ENCODE results near the gene CRYAB. TPM values are rescaled to one million over a fixed set of nuclear protein-coding genes. Genes with fewer than 3 reads are reported as not detected.
"Not testable (repeated sequence)": the region's sequence is repeated elsewhere in the genome, so short reads cannot be mapped to it uniquely, and the experiment has no call there.

CRYAB gene
- total and polyA plus RNA-seq, 8 donors: 26.7 to 89.2 (median 34.8) TPM

DNA sequence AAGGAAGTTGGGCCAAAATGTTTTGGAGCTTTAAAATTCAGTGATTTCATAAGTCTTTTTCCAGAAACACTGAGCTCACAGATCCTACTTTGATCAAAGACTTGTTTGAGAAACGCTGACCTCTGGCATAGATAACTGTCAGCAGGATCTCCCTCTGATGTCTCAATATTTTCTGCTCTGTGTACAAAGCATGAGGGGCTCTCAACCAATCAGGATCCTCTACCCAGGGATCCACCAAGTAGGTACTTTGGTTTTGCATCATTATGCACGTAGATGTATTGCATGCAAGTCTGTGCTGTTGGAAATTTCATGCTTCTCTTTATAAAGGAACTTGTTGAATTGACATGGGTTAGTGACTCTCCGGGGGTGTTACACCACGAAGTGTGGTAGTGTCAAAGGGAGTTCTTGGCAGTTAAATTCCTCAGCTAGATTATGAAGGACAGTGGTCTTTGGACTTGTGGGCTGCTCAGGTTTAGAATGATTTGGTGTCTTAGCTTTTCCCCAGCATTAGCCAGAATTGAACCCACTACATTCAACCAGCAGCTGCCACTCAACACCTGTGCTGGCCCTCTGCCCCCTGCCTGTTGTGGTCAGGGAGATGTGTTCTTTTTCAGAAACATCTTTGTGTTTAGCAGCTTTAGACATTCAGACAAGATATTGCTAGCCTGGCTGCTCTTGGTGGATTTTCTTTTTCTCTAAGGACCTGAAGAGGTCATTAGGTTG, 23.9 kb upstream of the CRYAB start:
- intact Hi-C loops (cut with DNase I): loop anchor here in 1 of 2 donors (5.0 kb wide), 1 partner anchor 42 kb away; no protein-coding TSS in a partner anchor

DNA sequence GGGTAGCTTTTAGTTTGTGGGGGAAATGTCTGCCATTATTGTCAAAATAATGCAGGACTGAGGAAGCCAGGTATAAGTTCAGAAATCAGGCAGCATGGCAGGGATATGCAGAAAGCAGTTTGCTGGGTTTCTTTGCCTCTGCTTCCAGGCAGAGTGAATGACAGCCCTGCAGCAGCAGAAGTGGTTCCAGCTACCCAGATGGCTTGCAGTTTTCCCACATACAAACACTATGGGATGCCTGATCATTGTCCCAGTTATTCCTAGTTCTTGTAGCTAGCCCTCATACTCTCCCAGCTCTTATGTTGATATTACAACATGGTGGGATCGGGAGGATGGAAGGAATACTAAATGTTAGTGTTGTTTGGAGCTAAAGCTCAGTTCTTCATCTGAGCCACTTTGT, 22.7 kb upstream of the CRYAB start:
- Histone ChIP-seq H3K27ac (no peak overlapping the region), H3K27me3 (no peaks in the 10 kb centered on the region), H3K9me3 (no peaks in the 10 kb centered on the region), H3K4me3 (no peak overlapping the region), H3K4me1 (peaks cover 13 to 48% of the 10 kb centered on the region in 2 donors), H3K36me3 (no peaks in the 10 kb centered on the region)
- intact Hi-C loops (cut with DNase I): no loop called here
- DNase-seq (no peak), ATAC-seq (no peak)
- TF ChIP-seq, protein P1, sequence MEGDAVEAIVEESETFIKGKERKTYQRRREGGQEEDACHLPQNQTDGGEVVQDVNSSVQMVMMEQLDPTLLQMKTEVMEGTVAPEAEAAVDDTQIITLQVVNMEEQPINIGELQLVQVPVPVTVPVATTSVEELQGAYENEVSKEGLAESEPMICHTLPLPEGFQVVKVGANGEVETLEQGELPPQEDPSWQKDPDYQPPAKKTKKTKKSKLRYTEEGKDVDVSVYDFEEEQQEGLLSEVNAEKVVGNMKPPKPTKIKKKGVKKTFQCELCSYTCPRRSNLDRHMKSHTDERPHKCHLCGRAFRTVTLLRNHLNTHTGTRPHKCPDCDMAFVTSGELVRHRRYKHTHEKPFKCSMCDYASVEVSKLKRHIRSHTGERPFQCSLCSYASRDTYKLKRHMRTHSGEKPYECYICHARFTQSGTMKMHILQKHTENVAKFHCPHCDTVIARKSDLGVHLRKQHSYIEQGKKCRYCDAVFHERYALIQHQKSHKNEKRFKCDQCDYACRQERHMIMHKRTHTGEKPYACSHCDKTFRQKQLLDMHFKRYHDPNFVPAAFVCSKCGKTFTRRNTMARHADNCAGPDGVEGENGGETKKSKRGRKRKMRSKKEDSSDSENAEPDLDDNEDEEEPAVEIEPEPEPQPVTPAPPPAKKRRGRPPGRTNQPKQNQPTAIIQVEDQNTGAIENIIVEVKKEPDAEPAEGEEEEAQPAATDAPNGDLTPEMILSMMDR (IDR thresholded peaks at IDR 0.05): no peak

More for the DNA sequence above, 23.9 kb upstream of the CRYAB start:
- Histone ChIP-seq H3K36me3 (no peaks in the 10 kb centered on the region), H3K27ac (peak overlapping the region in 1 of 2 donors; percentile 8), H3K27me3 (no peaks in the 10 kb centered on the region), H3K9me3 (no peaks in the 10 kb centered on the region), H3K4me1 (peaks cover 13 to 48% of the 10 kb centered on the region in 2 donors), H3K4me3 (no peak overlapping the region)
- no peak for DNase-seq
- ATAC-seq: no peak
- TF ChIP-seq, protein P1 (IDR thresholded peaks at IDR 0.05): no peak

DNA sequence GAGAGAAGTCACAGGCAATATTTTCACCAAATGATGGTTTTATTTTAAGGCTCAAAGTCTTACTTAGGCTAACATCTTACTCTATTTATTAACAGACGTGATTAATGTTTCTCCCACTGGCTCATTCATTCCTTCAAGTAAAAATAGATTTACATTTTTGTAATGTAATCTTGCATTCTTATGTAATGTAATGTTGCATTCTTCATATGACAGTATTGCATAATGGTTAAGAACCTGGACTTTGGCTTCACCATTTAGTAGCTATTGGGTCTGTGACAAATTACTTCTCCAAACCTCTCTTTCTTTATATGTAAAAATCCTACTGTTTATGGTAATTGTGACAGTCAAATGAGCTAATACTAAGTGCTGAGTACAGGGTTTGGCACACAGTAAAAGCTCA, 22.3 kb upstream of the CRYAB start:
- H3K9me3 ChIP-seq: no peaks in the 10 kb centered on the region
- intact Hi-C loops (cut with DNase I): no loop called here
- H3K36me3 ChIP-seq: no peaks in the 10 kb centered on the region
- H3K4me1 ChIP-seq: peaks cover 13 to 44% of the 10 kb centered on the region in 2 donors
- TF ChIP-seq, protein P1 (IDR thresholded peaks at IDR 0.05): no peak
- no peak for DNase-seq
- no peaks in the 10 kb centered on the region for H3K27me3 ChIP-seq
- ATAC-seq: no peak
- no peak overlapping the region for H3K4me3 ChIP-seq
- no peak overlapping the region for H3K27ac ChIP-seq

DNA sequence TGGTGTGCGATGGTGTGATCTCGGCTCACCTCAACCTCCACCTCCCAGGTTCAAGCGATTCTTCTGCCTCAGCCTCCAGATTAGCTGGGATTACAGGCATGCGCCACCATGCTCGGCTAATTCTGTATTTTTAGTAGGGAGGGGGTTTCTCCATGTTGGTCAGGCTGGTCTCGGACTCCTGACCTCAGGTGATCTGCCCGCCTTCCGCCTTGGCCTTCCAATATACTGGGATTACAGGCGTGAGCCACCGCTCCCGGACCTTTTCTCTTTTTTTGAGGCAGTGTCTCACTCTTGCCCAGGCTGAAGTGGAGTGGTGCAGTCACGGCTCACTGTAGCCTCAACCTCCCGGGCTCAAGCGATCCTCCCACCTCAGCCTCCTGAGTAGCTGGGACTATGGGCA, 21.6 kb upstream of the CRYAB start:
- DNase-seq; intact Hi-C loops (cut with DNase I); H3K27me3 ChIP-seq; H3K27ac ChIP-seq; ATAC-seq; H3K9me3 ChIP-seq; H3K4me3 ChIP-seq; H3K36me3 ChIP-seq: not testable (repeated sequence)
- H3K4me1 ChIP-seq: peaks cover 13 to 37% of the 10 kb centered on the region in 2 donors

DNA sequence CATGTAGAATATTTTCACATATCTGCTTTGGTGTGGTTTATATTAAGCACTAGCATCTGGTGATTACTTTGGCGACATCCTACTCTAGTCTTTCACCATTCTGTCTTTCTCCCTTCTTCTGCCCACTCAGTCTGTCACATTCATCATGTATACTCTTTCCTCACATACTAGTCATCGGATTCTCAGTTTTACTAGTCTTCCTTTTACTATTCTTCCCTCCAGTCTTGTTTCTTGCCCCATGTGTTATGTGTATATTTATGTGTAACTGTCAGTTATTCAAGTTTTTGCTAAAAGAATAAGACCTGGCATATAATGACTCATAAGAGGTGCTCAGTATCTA, 21.0 kb upstream of the CRYAB start:
- ATAC-seq (no peak), DNase-seq (no peak)
- Histone ChIP-seq H3K9me3 (no peaks in the 10 kb centered on the region), H3K4me3 (no peak overlapping the region), H3K27ac (no peak overlapping the region), H3K4me1 (peaks cover 9 to 33% of the 10 kb centered on the region in 2 donors), H3K36me3 (no peaks in the 10 kb centered on the region), H3K27me3 (no peaks in the 10 kb centered on the region)
- TF ChIP-seq, protein P1 (IDR thresholded peaks at IDR 0.05): no peak
- intact Hi-C loops (cut with DNase I): no loop called here

DNA sequence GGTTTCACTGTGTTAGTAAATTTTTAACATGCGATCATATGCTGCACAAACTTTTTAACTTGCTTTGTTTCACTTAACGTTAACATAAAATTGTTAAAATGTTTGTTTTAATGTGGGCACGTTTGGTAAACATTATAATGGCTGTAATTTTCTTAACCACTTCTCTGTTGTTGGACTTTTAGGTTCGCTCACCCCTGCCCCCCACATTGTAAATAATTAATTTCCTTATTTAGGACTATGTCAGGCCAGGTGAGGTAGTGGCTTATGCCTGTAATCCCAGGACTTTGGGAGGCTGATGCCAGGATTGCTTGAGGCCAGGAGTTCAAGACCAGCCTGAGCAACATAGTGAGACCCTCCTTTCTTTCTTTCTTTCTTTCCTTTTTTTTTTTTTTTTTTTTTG, 18.9 kb upstream of the CRYAB start:
- ATAC-seq (no peak), DNase-seq (no peak)
- intact Hi-C loops (cut with DNase I): no loop called here
- Histone ChIP-seq H3K27ac (no peak overlapping the region), H3K27me3 (no peaks in the 10 kb centered on the region), H3K4me3 (no peak overlapping the region), H3K9me3 (no peaks in the 10 kb centered on the region), H3K36me3 (no peaks in the 10 kb centered on the region), H3K4me1 (peaks cover 11 to 29% of the 10 kb centered on the region in 2 donors)
- TF ChIP-seq, protein P1 (IDR thresholded peaks at IDR 0.05): no peak
